Ascending aorta (tissue), 2 donors: Measurements from ENCODE around the gene S100Z. TPM values are rescaled to one million over a fixed set of nuclear protein-coding genes. Genes with fewer than 3 reads are reported as not detected.

Experiments
- DNase-seq, 2 donors: peaks; one replicate each; pipeline ENCODE4 v3.0.0-alpha.2; 2019; ENCODE audit warnings: low spot score in 2 of 2
- H3K27ac ChIP-seq, 2 donors: fragments of 200-600 bp; sonication (generic); one replicate each; pipeline ENCODE4 v1.5.1; 2016 to 2017; ENCODE audit warnings: mild to moderate bottlenecking in 1 of 2
- H3K27me3 ChIP-seq: fragments of 200-600 bp; sonication (generic); one replicate; pipeline ENCODE4 v1.5.1; 2017
- H3K36me3 ChIP-seq, 2 donors: fragments of 200-600 bp; sonication (generic); one replicate each; pipeline ENCODE4 v1.5.1; 2016
- H3K4me1 ChIP-seq, 2 donors: fragments of 200-600 bp; sonication (generic); one replicate each; pipeline ENCODE4 v1.5.1; 2016 to 2017; ENCODE audit warnings: mild to moderate bottlenecking in 1 of 2
- H3K4me3 ChIP-seq, 2 donors: fragments of 200-600 bp; sonication (generic); one replicate each; pipeline ENCODE4 v1.5.1; 2016 to 2017; ENCODE audit warnings: mild to moderate bottlenecking in 1 of 2
- H3K9me3 ChIP-seq, 2 donors: fragments of 200-600 bp; sonication (generic); one replicate each; pipeline ENCODE4 v1.5.1; 2016
- intact Hi-C: fragments of 100-400 bp; cut with DNase I; formaldehyde crosslinking; loops from one replicate; pipeline ENCODE4 v1.15.1; 2023
- total RNA-seq: library from RNA; depleted of rRNA; stranded (reverse); fragments of >200 nt; gene quantifications from one replicate; pipeline ENCODE4 v1.1.0, GENCODE V29; 2016
- TF ChIP-seq, protein P1 (sequence below), 3 experiments: fragments of 200-600 bp in 2 of 3; fragments of 450-650 bp in 1 of 3; sonication (generic) in 2 of 3; IDR thresholded peaks; one replicate each; pipeline ENCODE4 v1.5.1; 2016 to 2019; ENCODE audit warnings: antibody characterized with exemption in 3 of 3, mild to moderate bottlenecking in 1 of 3, moderate library complexity in 1 of 3

The S100Z gene
- total RNA-seq, 1 donor from 2014 or later: not detected

DNA sequence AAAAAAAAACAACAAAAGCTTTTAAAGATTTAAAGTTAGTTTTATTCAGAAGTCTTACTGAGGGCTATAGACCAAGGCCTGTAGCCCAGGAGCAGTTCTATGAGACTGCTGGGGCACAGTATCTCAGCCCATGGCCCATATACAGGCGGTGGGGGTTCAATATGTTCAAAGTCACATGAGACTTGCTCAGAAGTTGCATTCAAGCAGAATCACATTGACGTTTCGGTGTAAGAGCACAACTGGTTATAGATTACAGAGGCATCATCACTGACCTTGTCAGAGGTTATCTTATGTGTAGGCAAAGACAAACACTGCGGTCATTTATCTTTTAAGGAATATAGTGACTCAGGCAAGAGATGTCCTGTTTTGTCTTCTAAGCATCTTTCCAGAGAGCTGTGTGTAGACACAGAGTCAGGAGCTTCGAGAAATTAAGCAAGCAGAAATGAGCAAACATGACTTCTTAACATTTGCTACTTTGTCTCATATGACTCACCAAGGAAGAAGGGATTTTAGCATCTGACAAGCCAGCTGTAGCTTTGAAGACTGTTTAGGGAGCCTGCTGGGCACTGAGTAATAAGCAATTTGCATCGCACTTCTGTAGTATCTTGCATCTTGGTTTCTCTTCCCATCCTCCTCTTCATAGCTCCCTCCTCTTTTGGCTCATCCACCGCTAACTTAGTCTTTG is 43.9 kb upstream of the S100Z start:
- Histone ChIP-seq H3K4me1 (no peaks in the 10 kb centered on the region), H3K36me3 (no peaks in the 10 kb centered on the region), H3K4me3 (no peak overlapping the region), H3K9me3 (no peaks in the 10 kb centered on the region), H3K27me3 (no peaks in the 10 kb centered on the region), H3K27ac (no peak overlapping the region)
- TF ChIP-seq, protein P1, sequence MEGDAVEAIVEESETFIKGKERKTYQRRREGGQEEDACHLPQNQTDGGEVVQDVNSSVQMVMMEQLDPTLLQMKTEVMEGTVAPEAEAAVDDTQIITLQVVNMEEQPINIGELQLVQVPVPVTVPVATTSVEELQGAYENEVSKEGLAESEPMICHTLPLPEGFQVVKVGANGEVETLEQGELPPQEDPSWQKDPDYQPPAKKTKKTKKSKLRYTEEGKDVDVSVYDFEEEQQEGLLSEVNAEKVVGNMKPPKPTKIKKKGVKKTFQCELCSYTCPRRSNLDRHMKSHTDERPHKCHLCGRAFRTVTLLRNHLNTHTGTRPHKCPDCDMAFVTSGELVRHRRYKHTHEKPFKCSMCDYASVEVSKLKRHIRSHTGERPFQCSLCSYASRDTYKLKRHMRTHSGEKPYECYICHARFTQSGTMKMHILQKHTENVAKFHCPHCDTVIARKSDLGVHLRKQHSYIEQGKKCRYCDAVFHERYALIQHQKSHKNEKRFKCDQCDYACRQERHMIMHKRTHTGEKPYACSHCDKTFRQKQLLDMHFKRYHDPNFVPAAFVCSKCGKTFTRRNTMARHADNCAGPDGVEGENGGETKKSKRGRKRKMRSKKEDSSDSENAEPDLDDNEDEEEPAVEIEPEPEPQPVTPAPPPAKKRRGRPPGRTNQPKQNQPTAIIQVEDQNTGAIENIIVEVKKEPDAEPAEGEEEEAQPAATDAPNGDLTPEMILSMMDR (IDR thresholded peaks at IDR 0.05): no peak
- intact Hi-C loops: no loop called here
- no peak for DNase-seq

DNA sequence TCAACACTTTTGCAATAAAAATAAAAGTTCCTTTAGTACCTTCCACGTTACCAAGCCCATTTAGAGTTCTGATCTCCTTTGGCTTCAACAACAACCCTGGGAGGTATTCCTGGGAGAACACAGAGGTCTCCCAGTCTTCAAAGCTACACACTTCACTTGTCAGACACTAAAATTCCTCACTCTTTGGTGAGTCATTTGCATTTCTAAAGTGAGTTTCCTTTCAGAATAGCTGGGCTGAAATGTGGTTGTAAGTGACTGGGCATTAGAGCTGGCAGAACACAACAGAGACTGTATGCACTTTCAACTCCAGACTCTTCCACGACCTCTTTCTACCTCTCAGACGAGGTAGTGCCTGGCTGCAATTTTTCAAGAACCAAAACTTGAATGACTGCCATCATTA is 42.5 kb upstream of the S100Z start:
- H3K27ac ChIP-seq: no peak overlapping the region
- H3K4me1 ChIP-seq: no peaks in the 10 kb centered on the region
- no peak for DNase-seq
- no peaks in the 10 kb centered on the region for H3K36me3 ChIP-seq
- no peaks in the 10 kb centered on the region for H3K9me3 ChIP-seq
- TF ChIP-seq, protein P1 (IDR thresholded peaks at IDR 0.05): no peak
- intact Hi-C loops: no loop called here
- H3K27me3 ChIP-seq: no peaks in the 10 kb centered on the region
- no peak overlapping the region for H3K4me3 ChIP-seq

DNA sequence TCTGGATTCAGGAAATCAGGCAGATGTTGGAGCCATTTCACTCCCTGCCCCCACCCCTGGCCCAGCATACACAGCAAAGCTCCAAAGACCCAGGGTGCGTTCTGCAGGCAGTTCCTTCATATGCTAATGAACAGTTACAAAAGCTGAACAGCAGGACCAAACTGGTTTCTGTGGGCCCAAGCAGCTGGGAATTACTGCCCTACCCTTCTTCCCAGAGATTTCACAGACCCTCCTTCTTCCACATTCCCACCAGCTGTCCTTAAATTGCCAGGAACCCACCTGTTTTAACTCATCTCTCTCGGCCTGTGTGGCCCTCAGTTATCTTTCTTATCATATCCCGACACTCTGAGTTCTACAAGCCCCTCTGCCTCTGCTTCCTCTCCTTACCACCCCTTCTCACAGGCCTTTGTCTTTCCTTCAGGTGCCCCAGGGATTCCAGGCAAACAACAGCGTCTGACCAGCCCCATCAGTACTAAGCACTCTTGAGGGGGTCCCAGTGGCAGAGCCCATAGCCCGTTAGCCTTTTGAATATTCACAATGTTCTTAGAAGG is 41.6 kb upstream of the S100Z start:
- H3K9me3 ChIP-seq: no peaks in the 10 kb centered on the region

DNA sequence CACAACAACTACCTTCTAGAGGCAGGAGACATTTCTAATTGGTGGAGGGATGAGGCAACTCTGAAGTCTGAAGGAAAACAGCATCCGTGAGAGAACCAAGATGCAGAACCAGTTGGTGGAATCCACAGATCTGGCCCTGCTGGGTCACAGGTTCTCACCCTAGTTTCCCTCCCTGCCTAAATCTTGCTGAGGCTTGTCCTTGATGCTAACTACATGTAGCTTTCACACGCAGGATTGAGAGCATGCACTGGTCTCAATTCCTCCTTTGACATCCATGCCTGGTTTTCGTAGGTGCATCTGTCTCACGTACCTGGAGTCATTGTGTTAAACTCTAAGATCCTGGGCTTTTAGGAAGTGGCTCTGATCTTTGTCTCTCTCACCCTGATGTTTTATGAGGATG is 40.7 kb upstream of the S100Z start:
- TF ChIP-seq, protein P1 (IDR thresholded peaks at IDR 0.05): no peak
- intact Hi-C loops: no loop called here
- no peaks in the 10 kb centered on the region for H3K9me3 ChIP-seq
- H3K4me1 ChIP-seq: no peaks in the 10 kb centered on the region
- no peak for DNase-seq
- no peak overlapping the region for H3K4me3 ChIP-seq
- H3K27me3 ChIP-seq: no peaks in the 10 kb centered on the region
- H3K36me3 ChIP-seq: no peaks in the 10 kb centered on the region
- no peak overlapping the region for H3K27ac ChIP-seq

More for the DNA sequence above, 41.6 kb upstream of the S100Z start:
- Histone ChIP-seq H3K27ac (no peak overlapping the region), H3K27me3 (no peaks in the 10 kb centered on the region), H3K4me3 (no peak overlapping the region), H3K36me3 (no peaks in the 10 kb centered on the region), H3K4me1 (no peaks in the 10 kb centered on the region)
- TF ChIP-seq, protein P1 (IDR thresholded peaks at IDR 0.05): no peak
- no peak for DNase-seq
- intact Hi-C loops: no loop called here

DNA sequence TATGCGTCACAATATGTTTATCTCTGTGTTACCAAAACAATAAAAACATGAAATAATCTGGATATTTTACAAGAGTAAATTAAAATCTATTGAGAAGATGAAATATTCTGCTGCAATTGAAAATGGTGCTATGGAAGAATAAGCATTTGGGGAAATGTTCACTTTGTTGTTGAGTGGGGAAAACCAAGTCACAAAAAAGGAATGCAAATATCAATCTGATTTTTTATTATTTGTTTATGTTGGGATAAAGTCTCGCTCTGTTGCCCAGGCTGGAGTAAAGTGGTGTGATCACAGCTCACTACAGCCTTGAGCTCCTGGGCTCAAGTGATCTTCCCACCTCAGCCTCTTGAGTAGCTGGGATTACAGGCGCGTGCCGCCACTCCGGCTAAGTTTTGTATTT is 39.6 kb upstream of the S100Z start:
- intact Hi-C loops: no loop called here
- TF ChIP-seq, protein P1 (IDR thresholded peaks at IDR 0.05): no peak

More for the DNA sequence above, 39.6 kb upstream of the S100Z start:
- no peak overlapping the region for H3K27ac ChIP-seq
- H3K9me3 ChIP-seq: no peaks in the 10 kb centered on the region
- DNase-seq: no peak
- no peaks in the 10 kb centered on the region for H3K36me3 ChIP-seq
- H3K4me3 ChIP-seq: no peak overlapping the region
- no peaks in the 10 kb centered on the region for H3K4me1 ChIP-seq
- H3K27me3 ChIP-seq: no peaks in the 10 kb centered on the region
